HepG2 (cell line): ENCODE data around the gene CD68. TPM values are rescaled to one million over a fixed set of nuclear protein-coding genes. Genes with fewer than 3 reads are reported as not detected.

ENCODE experiments used
- BCL3 ChIP-seq: sonication (generic); formaldehyde crosslinking; IDR thresholded peaks from 2 replicates; pipeline ENCODE4 v1.5.1; 2020; ENCODE audit warnings: mild to moderate bottlenecking, missing genetic modification reagents, moderate library complexity
- CHD2 ChIP-seq: IDR thresholded peaks from 2 replicates; pipeline ENCODE4 v1.6.1; 2011; ENCODE audit warnings: low read depth, low read length, improper control_type of control experiment
- E2F5 ChIP-seq: sonication (generic); formaldehyde crosslinking; conservative IDR thresholded peaks from 2 replicates; pipeline ENCODE4 v1.4.0; 2020; ENCODE audit warnings: missing genetic modification reagents
- FOXM1 ChIP-seq: sonication (generic); formaldehyde crosslinking; IDR thresholded peaks from 2 replicates; pipeline ENCODE4 v1.5.0; 2020; ENCODE audit warnings: missing genetic modification reagents
- IRF9 ChIP-seq: sonication (generic); formaldehyde crosslinking; IDR thresholded peaks from 2 replicates; pipeline ENCODE4 v1.8.0; 2022; ENCODE audit warnings: missing genetic modification reagents, mild to moderate bottlenecking, borderline replicate concordance
- KDM4B ChIP-seq: sonication (generic); formaldehyde crosslinking; IDR thresholded peaks from 2 replicates; pipeline ENCODE4 v1.4.0; 2020; ENCODE audit warnings: missing genetic modification reagents
- KLF16 ChIP-seq, 2 experiments: sonication (generic) in 1 of 2; formaldehyde crosslinking in 1 of 2; IDR thresholded peaks; 2 replicates each; pipeline versions ENCODE4 v1.6.1 to v1.8.0; 2016 to 2023; ENCODE audit warnings: missing genetic modification reagents in 2 of 2, missing compliant biosample characterization in 1 of 2
- NFE2 ChIP-seq: sonication (generic); formaldehyde crosslinking; IDR thresholded peaks from 2 replicates; pipeline ENCODE4 v1.4.0; 2020; ENCODE audit warnings: missing genetic modification reagents
- PITX1 ChIP-seq: sonication (generic); formaldehyde crosslinking; IDR thresholded peaks from 2 replicates; pipeline ENCODE4 v1.5.1; 2020; ENCODE audit warnings: mild to moderate bottlenecking, missing genetic modification reagents
- POLR2A ChIP-seq, 2 experiments: IDR thresholded peaks; 2 replicates each; pipeline ENCODE4 v1.6.1; 2011; ENCODE audit warnings: low read depth in 2 of 2, low read length in 2 of 2, mild to moderate bottlenecking in 1 of 2, moderate library complexity in 1 of 2; ENCODE audit not compliant: insufficient read depth in 1 of 2
- PREB ChIP-seq: sonication (generic); formaldehyde crosslinking; IDR thresholded peaks from 2 replicates; pipeline ENCODE4 v1.4.0; 2020; ENCODE audit warnings: missing genetic modification reagents
- RXRB ChIP-seq: IDR thresholded peaks from 2 replicates; pipeline ENCODE4 v1.6.1; 2016; ENCODE audit warnings: borderline replicate concordance, missing genetic modification reagents, missing compliant biosample characterization
- SNAPC4 ChIP-seq: sonication (generic); formaldehyde crosslinking; IDR thresholded peaks from 2 replicates; pipeline ENCODE4 v1.4.0; 2020; ENCODE audit warnings: mild to moderate bottlenecking, missing genetic modification reagents
- SP1 ChIP-seq, 2 experiments: fragments of 450-650 bp in 1 of 2; sonication (generic) in 1 of 2; formaldehyde crosslinking in 1 of 2; IDR thresholded peaks; 2 replicates each; pipeline versions ENCODE4 v1.4.0 to v1.6.1; 2016 to 2020; ENCODE audit warnings: missing genetic modification reagents in 1 of 2
- TMF1 ChIP-seq: sonication (generic); formaldehyde crosslinking; IDR thresholded peaks from 2 replicates; pipeline ENCODE4 v1.8.1; 2022; ENCODE audit warnings: low read depth, missing genetic modification reagents
- ZNF17 ChIP-seq: sonication (generic); formaldehyde crosslinking; IDR thresholded peaks from 2 replicates; pipeline ENCODE4 v1.5.0; 2020; ENCODE audit warnings: mild to moderate bottlenecking, missing genetic modification reagents
- ZNF607 ChIP-seq: sonication (generic); formaldehyde crosslinking; IDR thresholded peaks from 2 replicates; pipeline ENCODE4 v1.5.1; 2020; ENCODE audit warnings: missing genetic modification reagents, mild to moderate bottlenecking, borderline replicate concordance
- ZNF776 ChIP-seq: sonication (generic); formaldehyde crosslinking; IDR thresholded peaks from 2 replicates; pipeline ENCODE4 v1.4.0; 2020; ENCODE audit warnings: mild to moderate bottlenecking, missing genetic modification reagents
- ZSCAN9 ChIP-seq: IDR thresholded peaks from 2 replicates; pipeline ENCODE4 v1.6.1; 2016; ENCODE audit warnings: borderline replicate concordance
- polyA plus RNA-seq, 8 experiments: library from polyadenylated mRNA; depleted of rRNA in 3 of 8; stranded (reverse) in 7 of 8; unstranded in 1 of 8; fragments of >200 nt; fragmentation: Illumina TruSeq in 4 of 8; extraction: Trizol in 4 of 8; gene quantifications; 2 replicates each; pipeline versions ENCODE4 v1.2.1 to v1.2.3, GENCODE V29; 2011 to 2016; ENCODE audit warnings: low read depth in 4 of 8, missing spikeins in 1 of 8, mixed read lengths in 1 of 8; ENCODE audit not compliant: insufficient read depth in 1 of 8
- total RNA-seq, 5 experiments: library from RNA; depleted of rRNA; stranded (reverse); fragments of >200 nt; fragmentation: Illumina TruSeq; extraction: Trizol; gene quantifications; 2 replicates each; pipeline ENCODE4 v1.2.3, GENCODE V29; 2016; ENCODE audit warnings: low read depth in 1 of 5

Gene CD68
- total and polyA plus RNA-seq, 2 of the 13 experiments (the other 11 are each of a cell fraction or from before 2014, with no cell fraction given) = 10.3 to 104 TPM

- no peak for TF ChIP-seq SNAPC4 (CRISPR knock-in tag)
- TF ChIP-seq NFE2 (CRISPR knock-in tag) = no peak
- peak; percentile 90; the same call in 1 of the 2 replicates for TF ChIP-seq E2F5 (CRISPR knock-in tag)
- 0 out of 2 replicates have a peak, but pooled peaks have one; percentile 19 for TF ChIP-seq RXRB (CRISPR knock-in tag)
- peak; percentile 87; the same call in 1 of the 2 replicates for TF ChIP-seq ZNF607
- TF ChIP-seq PITX1 (CRISPR knock-in tag) = 0 out of 2 replicates have a peak, but pooled peaks have one; percentile 26
- 0 out of 2 replicates have a peak, but pooled peaks have one; percentile 32 for TF ChIP-seq PREB
- 0 out of 2 replicates have a peak, but pooled peaks have one; percentile 65 for TF ChIP-seq ZNF17
- TF ChIP-seq TMF1 (CRISPR knock-in tag) = peak; percentile 72; the same call in 1 of the 2 replicates
- TF ChIP-seq ZNF776 = no peak
- no peak for TF ChIP-seq CHD2
- 0 out of 2 replicates have a peak, but pooled peaks have one; percentile 13 for TF ChIP-seq KDM4B (CRISPR knock-in tag)
- no peak for TF ChIP-seq FOXM1
- no peak for TF ChIP-seq IRF9
- TF ChIP-seq ZSCAN9 = no peak
- no peak for TF ChIP-seq SP1 (IDR thresholded peaks at IDR 0.05)
- peak; percentile 60; the same call in 1 of the 2 replicates for TF ChIP-seq SP1 (CRISPR knock-in tag; IDR thresholded peaks at IDR 0.05)
- peak in 1 of 2 experiments; percentile 67; a peak in 1 of 4 replicates for TF ChIP-seq KLF16 (CRISPR knock-in tag; IDR thresholded peaks at IDR 0.05)
- TF ChIP-seq POLR2A (IDR thresholded peaks at IDR 0.05; ENCODE audit: insufficient read depth in 1 of 2, low read depth in 2 of 2, low read length in 2 of 2) = peak; percentile 79 to 98
- peak; percentile 79; the same call in 1 of the 2 replicates for TF ChIP-seq BCL3
Measured at GRCh38 chr17:7583253-7584109, 4.0 kb downstream of the CD68 start, which contains the start of gene MPDU1 (continued).
